Panc1 (cell line): ENCODE data around the gene GFM1. TPM values are rescaled to one million over a fixed set of nuclear protein-coding genes. Genes with fewer than 3 reads are reported as not detected.

Experiments used
- ATAC-seq: fragments of 200-7000 bp; cut with Tn5 transposase; 2 replicates; pipeline ENCODE4 v1.9.1; 2020; ENCODE audit warnings: mild to moderate bottlenecking, moderate library complexity
- BruUV-seq: library from RNA; stranded (reverse); fragments of 400-500 nt; replicated peaks from 2 replicates; lab custom pipeline; 2021; lab: Mats Ljungman, UMichigan
- CTCF ChIA-PET: fragments of 300-600 bp; sonication (Branson Sonifier 250); formaldehyde crosslinking; loops from one replicate; lab custom pipeline; 2022; ENCODE audit warnings: antibody characterized with exemption; lab: Charles Lee
- POLR2A ChIA-PET: fragments of 300-600 bp; sonication (Branson Sonifier 250); formaldehyde crosslinking; loops from one replicate; lab custom pipeline; 2022; ENCODE audit warnings: antibody characterized with exemption; lab: Charles Lee
- DNase-seq: peaks from one replicate; pipeline ENCODE4 v3.0.0-alpha.2; 2010; ENCODE audit warnings: low read depth, low spot score
- H3K27ac ChIP-seq: 2 replicates; pipeline ENCODE4 v1.5.1; 2011; ENCODE audit warnings: mild to moderate bottlenecking, low read length, inconsistent platforms
- H3K27me3 ChIP-seq: fragments of 200-500 bp; sonication (Bioruptor generic); 2 replicates; pipeline ENCODE4 v1.6.0; 2014; ENCODE audit warnings: low read length, inconsistent platforms; ENCODE audit not compliant: control insufficient read depth, insufficient read depth
- H3K36me3 ChIP-seq: fragments of 200-500 bp; sonication (Bioruptor generic); 2 replicates; pipeline ENCODE4 v1.5.1; 2014; ENCODE audit warnings: inconsistent platforms, mild to moderate bottlenecking, low read length, moderate library complexity; ENCODE audit not compliant: control insufficient read depth, insufficient read depth
- H3K4me1 ChIP-seq: 2 replicates; pipeline ENCODE4 v1.5.1; 2011; ENCODE audit warnings: inconsistent platforms, mild to moderate bottlenecking, low read length, moderate library complexity; ENCODE audit not compliant: control insufficient read depth, insufficient read depth
- H3K4me3 ChIP-seq, 2 experiments: 2 replicates each; pipeline ENCODE4 v1.5.1; 2011 to 2012; ENCODE audit warnings: low read depth in 2 of 2, low read length in 2 of 2, mild to moderate bottlenecking in 2 of 2, inconsistent platforms in 1 of 2, moderate library complexity in 1 of 2
- H3K9me3 ChIP-seq: fragments of 200-500 bp; sonication (Bioruptor generic); 2 replicates; pipeline ENCODE4 v1.5.1; 2014; ENCODE audit warnings: low read depth, mild to moderate bottlenecking, inconsistent platforms, low read length, moderate library complexity; ENCODE audit not compliant: control insufficient read depth, insufficient read depth
- CTCF ChIP-seq: fragments of 450-650 bp; IDR thresholded peaks from 2 replicates; pipeline ENCODE4 v1.5.1; 2017; ENCODE audit warnings: mild to moderate bottlenecking
- POLR2AphosphoS5 ChIP-seq: IDR thresholded peaks from 2 replicates; pipeline ENCODE4 v1.6.1; 2012; ENCODE audit warnings: mild to moderate bottlenecking, low read depth, low read length, moderate library complexity
- REST ChIP-seq, 2 experiments: IDR thresholded peaks; 2 replicates each; pipeline ENCODE4 v1.6.1; 2011 to 2012; ENCODE audit warnings: low read depth in 2 of 2, control low read depth in 1 of 2, low read length in 1 of 2, mild to moderate bottlenecking in 1 of 2, moderate library complexity in 1 of 2; ENCODE audit not compliant: insufficient read depth in 1 of 2
- SIN3A ChIP-seq: IDR thresholded peaks from 2 replicates; pipeline ENCODE4 v1.6.1; 2012; ENCODE audit warnings: low read depth, mild to moderate bottlenecking, low read length, moderate library complexity, borderline replicate concordance; ENCODE audit not compliant: insufficient read depth
- TCF7L2 ChIP-seq: IDR thresholded peaks from 2 replicates; pipeline ENCODE4 v1.6.1; 2011; ENCODE audit warnings: mild to moderate bottlenecking, low read depth, low read length, inconsistent platforms
- in situ Hi-C: cut with HindIII; loops from 2 replicates; pipeline ENCODE4 v1.10.0; 2016; ENCODE audit warnings: low sequenced_read_pairs, low pct_unique_long_range_greater_than_20kb
- intact Hi-C: fragments of 100-400 bp; cut with micrococcal nuclease; formaldehyde crosslinking; loops from one replicate; pipeline ENCODE4 v1.10.0; 2022; ENCODE audit not compliant: unreplicated experiment
- total RNA-seq: library from RNA; stranded (reverse); gene quantifications from one replicate; pipeline ENCODE4 v1.2.1, GENCODE V29; 2021; ENCODE audit not compliant: unreplicated experiment

GFM1 gene
- total RNA-seq, 1 experiment from 2014 or later, result 59.3 TPM

- in situ Hi-C loops, result no loop called here
- POLR2A ChIA-PET, result no interaction called here
- no peak for ATAC-seq
- H3K4me1 ChIP-seq, result peaks cover 9% of the 10 kb centered on the region
- H3K4me3 ChIP-seq, result no peak overlapping the region
- intact Hi-C loops, result no loop called here
- no peaks in the 10 kb centered on the region for H3K9me3 ChIP-seq
- TF ChIP-seq TCF7L2 (no peak), REST (IDR thresholded peaks at IDR 0.05; ENCODE audit: insufficient read depth in 1 of 2, low read depth in 2 of 2, low read length in 1 of 2) (no peak), CTCF (no peak), SIN3A (no peak), POLR2AphosphoS5 (no peak)
- BruUV-seq, result no TSS peak
- no peaks in the 10 kb centered on the region for H3K27me3 ChIP-seq
- H3K36me3 ChIP-seq, result peaks cover 75% of the 10 kb centered on the region
- no peak for DNase-seq
- CTCF ChIA-PET, result interaction anchor here (0.6 kb wide), 1 partner anchor 77 kb away, joined by 5 read pairs; no protein-coding TSS in a partner anchor
- no peak overlapping the region for H3K27ac ChIP-seq
Measured at GRCh38 chr3:158652463-158652862, 8.1 kb downstream of the GFM1 start.

- no peaks in the 10 kb centered on the region for H3K9me3 ChIP-seq
- TF ChIP-seq POLR2AphosphoS5, result no peak
- no peak for TF ChIP-seq CTCF
- no peak for TF ChIP-seq SIN3A
- TF ChIP-seq REST (IDR thresholded peaks at IDR 0.05; ENCODE audit: insufficient read depth in 1 of 2, low read depth in 2 of 2, low read length in 1 of 2), result no peak
- TF ChIP-seq TCF7L2, result no peak
- peak overlapping the region; percentile 65 for H3K27ac ChIP-seq
- POLR2A ChIA-PET, result no interaction called here
- peaks cover 26% of the 10 kb centered on the region for H3K4me1 ChIP-seq
- H3K27me3 ChIP-seq, result no peaks in the 10 kb centered on the region
- BruUV-seq, result no TSS peak
- H3K4me3 ChIP-seq, result no peak overlapping the region
- DNase-seq (no peak), ATAC-seq (no peak)
- H3K36me3 ChIP-seq, result peaks cover 69% of the 10 kb centered on the region
- in situ Hi-C loops (no loop called here), intact Hi-C loops (loop anchor here (1.0 kb wide), 1 partner anchor 129 kb away; no protein-coding TSS in a partner anchor)
- CTCF ChIA-PET, result interaction anchor here (1.3 to 3.4 kb wide), 3 partner anchors 14 to 131 kb away, joined by 4 to 19 read pairs (median 4); partner anchors contain the start of gene GFM1
Measured at GRCh38 chr3:158658889-158659288, 14.6 kb downstream of the GFM1 start.
